ENCODE data around the gene KCTD14.

KCTD14 gene

GRCh38 chr11:78050964-78051831, 28.1 kb upstream of the KCTD14 start:
- no peak for DNase-seq
- Histone ChIP-seq H4K20me1 (ENCODE audit: insufficient read depth, low read length) (no peaks in the 10 kb centered on the region), H3K9me2 (replicated peaks; ENCODE audit: insufficient read depth, low read length) (no peaks in the 10 kb centered on the region), H3K9me3 (replicated peaks; ENCODE audit: insufficient read depth, low read length) (no peaks in the 10 kb centered on the region), H3K9ac (ENCODE audit: low read length) (no peak overlapping the region), H3K79me2 (ENCODE audit: low read length) (no peaks in the 10 kb centered on the region), H3K4me3 (ENCODE audit: low read length) (no peak overlapping the region), H3K4me2 (ENCODE audit: low read depth, low read length) (no peak overlapping the region), H2AFZ (ENCODE audit: low read length) (no peak overlapping the region), H3K27me3 (replicated peaks; ENCODE audit: insufficient read depth, low read length) (no peaks in the 10 kb centered on the region), H3K27ac (ENCODE audit: low read length) (no peak overlapping the region), H3K4me1 (ENCODE audit: low read length) (no peaks in the 10 kb centered on the region), H3K36me3 (replicated peaks; ENCODE audit: insufficient read depth, low read length) (no peaks in the 10 kb centered on the region), H3F3A (ENCODE audit: insufficient read depth, low read length) (no peaks in the 10 kb centered on the region)
- TF ChIP-seq EZH2 (optimal IDR thresholded peaks at IDR 0.05; ENCODE audit: low read depth, low read length) (no peak), CTCF (IDR thresholded peaks at IDR 0.05; ENCODE audit: low read length) (no peak), EZH2phosphoT487 (IDR thresholded peaks at IDR 0.05; ENCODE audit: low read length) (no peak)

- no peak overlapping the region for H3K27ac ChIP-seq (ENCODE audit: low read length)
- no peak for DNase-seq
- no peak overlapping the region for H3K4me2 ChIP-seq (ENCODE audit: low read depth, low read length)
- H3K9me2 ChIP-seq (replicated peaks; ENCODE audit: insufficient read depth, low read length): no peaks in the 10 kb centered on the region
- H3K9me3 ChIP-seq (replicated peaks; ENCODE audit: insufficient read depth, low read length): no peaks in the 10 kb centered on the region
- no peaks in the 10 kb centered on the region for H3F3A ChIP-seq (ENCODE audit: insufficient read depth, low read length)
- H2AFZ ChIP-seq (ENCODE audit: low read length): no peak overlapping the region
- TF ChIP-seq EZH2 (optimal IDR thresholded peaks at IDR 0.05; ENCODE audit: low read depth, low read length) (no peak), CTCF (IDR thresholded peaks at IDR 0.05; ENCODE audit: low read length) (no peak), EZH2phosphoT487 (IDR thresholded peaks at IDR 0.05; ENCODE audit: low read length) (no peak)
- no peak overlapping the region for H3K9ac ChIP-seq (ENCODE audit: low read length)
- H3K4me3 ChIP-seq (ENCODE audit: low read length): no peak overlapping the region
- H3K27me3 ChIP-seq (replicated peaks; ENCODE audit: insufficient read depth, low read length): no peaks in the 10 kb centered on the region
- H3K36me3 ChIP-seq (replicated peaks; ENCODE audit: insufficient read depth, low read length): no peaks in the 10 kb centered on the region
- no peaks in the 10 kb centered on the region for H3K79me2 ChIP-seq (ENCODE audit: low read length)
- 0 out of 2 replicates have a peak, but pooled peaks cover 5% of the 10 kb centered on the region for H3K4me1 ChIP-seq (ENCODE audit: low read length)
- H4K20me1 ChIP-seq (ENCODE audit: insufficient read depth, low read length): no peaks in the 10 kb centered on the region
Observed at GRCh38 chr11:78049348-78049747, 26.3 kb upstream of the KCTD14 start.

GRCh38 chr11:78048561-78048960, 25.5 kb upstream of the KCTD14 start:
- no peak overlapping the region for H2AFZ ChIP-seq (ENCODE audit: low read length)
- DNase-seq: no peak
- 0 out of 2 replicates have a peak, but pooled peaks cover 5% of the 10 kb centered on the region for H3K4me1 ChIP-seq (ENCODE audit: low read length)
- no peak overlapping the region for H3K4me3 ChIP-seq (ENCODE audit: low read length)
- H4K20me1 ChIP-seq (ENCODE audit: insufficient read depth, low read length): no peaks in the 10 kb centered on the region
- no peaks in the 10 kb centered on the region for H3K9me3 ChIP-seq (replicated peaks; ENCODE audit: insufficient read depth, low read length)
- H3F3A ChIP-seq (ENCODE audit: insufficient read depth, low read length): no peaks in the 10 kb centered on the region
- TF ChIP-seq EZH2 (optimal IDR thresholded peaks at IDR 0.05; ENCODE audit: low read depth, low read length) (no peak), EZH2phosphoT487 (IDR thresholded peaks at IDR 0.05; ENCODE audit: low read length) (no peak), CTCF (IDR thresholded peaks at IDR 0.05; ENCODE audit: low read length) (no peak)
- no peak overlapping the region for H3K27ac ChIP-seq (ENCODE audit: low read length)
- no peak overlapping the region for H3K4me2 ChIP-seq (ENCODE audit: low read depth, low read length)
- H3K79me2 ChIP-seq (ENCODE audit: low read length): no peaks in the 10 kb centered on the region
- no peaks in the 10 kb centered on the region for H3K9me2 ChIP-seq (replicated peaks; ENCODE audit: insufficient read depth, low read length)
- no peaks in the 10 kb centered on the region for H3K27me3 ChIP-seq (replicated peaks; ENCODE audit: insufficient read depth, low read length)
- no peak overlapping the region for H3K9ac ChIP-seq (ENCODE audit: low read length)
- H3K36me3 ChIP-seq (replicated peaks; ENCODE audit: insufficient read depth, low read length): no peaks in the 10 kb centered on the region

Measured in MM.1S (cell line).